ENCODE results near the gene FARS2. TPM values are rescaled to one million over a fixed set of nuclear protein-coding genes. Genes with fewer than 3 reads are reported as not detected.

The FARS2 gene
- total and polyA plus RNA-seq, 7 donors = 8.1 to 21.0 (median 12.5) TPM

DNA sequence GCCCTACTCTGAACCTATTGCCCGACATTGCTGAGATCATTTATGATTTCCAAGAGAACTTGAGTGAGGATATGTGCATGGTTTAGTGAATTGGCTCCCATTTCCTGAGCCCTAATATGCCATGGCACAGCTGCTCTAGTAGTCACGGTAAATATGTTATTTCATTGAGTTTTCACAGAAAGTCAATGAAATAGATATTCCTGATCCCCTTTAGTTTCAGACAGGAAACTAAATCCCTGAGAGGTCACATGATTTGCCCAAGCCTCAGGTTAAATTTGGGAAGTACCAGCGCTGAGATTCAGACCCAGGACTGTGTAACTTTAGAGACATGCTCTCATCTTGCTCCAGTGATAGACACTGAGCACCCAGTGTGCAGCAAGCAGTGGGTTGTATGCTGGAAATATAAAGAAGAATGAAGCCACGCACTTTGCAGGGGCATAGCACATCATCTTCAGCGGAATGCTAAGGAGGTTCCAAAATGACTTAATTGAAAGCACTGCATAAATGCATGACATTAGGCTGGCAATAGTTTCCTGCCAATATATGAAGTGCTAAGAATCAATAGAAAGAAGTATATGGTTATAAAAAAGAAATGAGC, 70.6 kb downstream of the FARS2 start:
- H3K4me1 ChIP-seq = peaks cover 0 to 6% (median 0%) of the 10 kb centered on the region in 4 donors
- no peak for DNase-seq
- no peak overlapping the region for H3K27ac ChIP-seq
- intact Hi-C loops (cut with DNase I) = no loop called here
- H3K9me3 ChIP-seq = no peaks in the 10 kb centered on the region
- TF ChIP-seq EP300 (IDR thresholded peaks at IDR 0.05) (no peak), POLR2AphosphoS5 (IDR thresholded peaks at IDR 0.05) (no peak), POLR2A (IDR thresholded peaks at IDR 0.05) (no peak)
- TF ChIP-seq, protein P1, sequence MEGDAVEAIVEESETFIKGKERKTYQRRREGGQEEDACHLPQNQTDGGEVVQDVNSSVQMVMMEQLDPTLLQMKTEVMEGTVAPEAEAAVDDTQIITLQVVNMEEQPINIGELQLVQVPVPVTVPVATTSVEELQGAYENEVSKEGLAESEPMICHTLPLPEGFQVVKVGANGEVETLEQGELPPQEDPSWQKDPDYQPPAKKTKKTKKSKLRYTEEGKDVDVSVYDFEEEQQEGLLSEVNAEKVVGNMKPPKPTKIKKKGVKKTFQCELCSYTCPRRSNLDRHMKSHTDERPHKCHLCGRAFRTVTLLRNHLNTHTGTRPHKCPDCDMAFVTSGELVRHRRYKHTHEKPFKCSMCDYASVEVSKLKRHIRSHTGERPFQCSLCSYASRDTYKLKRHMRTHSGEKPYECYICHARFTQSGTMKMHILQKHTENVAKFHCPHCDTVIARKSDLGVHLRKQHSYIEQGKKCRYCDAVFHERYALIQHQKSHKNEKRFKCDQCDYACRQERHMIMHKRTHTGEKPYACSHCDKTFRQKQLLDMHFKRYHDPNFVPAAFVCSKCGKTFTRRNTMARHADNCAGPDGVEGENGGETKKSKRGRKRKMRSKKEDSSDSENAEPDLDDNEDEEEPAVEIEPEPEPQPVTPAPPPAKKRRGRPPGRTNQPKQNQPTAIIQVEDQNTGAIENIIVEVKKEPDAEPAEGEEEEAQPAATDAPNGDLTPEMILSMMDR (IDR thresholded peaks at IDR 0.05) = no peak
- 86 to 96% methylated on average over 5 of the region's 5 CpGs for WGBS, 2 donors
- no peaks in the 10 kb centered on the region for H3K36me3 ChIP-seq
- no peaks in the 10 kb centered on the region for H3K27me3 ChIP-seq
- H3K4me3 ChIP-seq = no peak overlapping the region

DNA sequence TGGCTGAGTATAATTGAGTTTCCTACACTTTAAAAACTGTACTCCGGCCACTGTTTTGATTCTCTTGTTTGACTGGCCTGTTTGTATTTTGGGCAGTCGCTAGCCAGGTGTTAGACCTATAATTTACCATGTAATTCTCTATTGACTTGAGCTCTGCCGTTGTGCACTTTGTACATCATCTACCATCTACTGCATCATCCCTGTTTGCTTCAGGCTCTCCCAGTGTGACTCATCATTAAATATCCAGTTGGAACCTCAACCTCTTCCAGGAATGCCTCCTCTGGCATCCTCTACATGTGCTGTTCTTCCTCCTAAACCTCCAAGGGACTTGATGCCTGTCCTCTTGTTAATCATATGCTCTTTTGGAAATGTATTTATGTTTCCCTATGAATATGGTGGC, 72.3 kb downstream of the FARS2 start:
- H3K4me3 ChIP-seq = no peak overlapping the region
- 28 to 79% methylated on average over 3 of the region's 3 CpGs for WGBS, 2 donors
- H3K36me3 ChIP-seq = no peaks in the 10 kb centered on the region
- intact Hi-C loops (cut with DNase I) = no loop called here
- no peaks in the 10 kb centered on the region for H3K9me3 ChIP-seq
- H3K27ac ChIP-seq = no peak overlapping the region
- TF ChIP-seq POLR2AphosphoS5 (IDR thresholded peaks at IDR 0.05) = no peak
- H3K27me3 ChIP-seq = no peaks in the 10 kb centered on the region
- peaks cover 0 to 12% (median 3%) of the 10 kb centered on the region in 4 donors for H3K4me1 ChIP-seq
- DNase-seq = no peak

DNA sequence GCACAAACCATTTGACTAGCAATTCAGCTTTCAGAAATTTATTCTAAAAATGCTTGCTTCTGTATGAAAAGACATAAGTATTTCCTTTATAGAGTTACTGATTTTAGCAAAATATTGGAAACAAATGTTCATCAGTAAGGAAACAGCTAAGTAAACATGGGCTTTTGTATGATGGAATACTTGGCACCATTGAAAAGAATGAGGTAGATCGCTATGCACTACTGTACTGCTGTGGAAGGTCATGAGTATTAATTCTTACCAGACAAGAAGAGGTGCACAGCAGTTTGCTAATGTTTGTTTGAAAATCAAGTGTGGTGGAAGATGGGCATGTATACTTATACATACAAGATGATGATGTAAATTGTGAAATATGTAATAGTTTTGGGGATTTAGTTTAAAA, 73.0 kb downstream of the FARS2 start:
- WGBS, 2 donors = 86 to 97% methylated on average over 1 of the region's 1 CpG
- H3K4me3 ChIP-seq = no peak overlapping the region
- DNase-seq = no peak
- no peaks in the 10 kb centered on the region for H3K27me3 ChIP-seq
- intact Hi-C loops (cut with DNase I) = no loop called here
- H3K36me3 ChIP-seq = no peaks in the 10 kb centered on the region
- H3K27ac ChIP-seq = no peak overlapping the region
- no peaks in the 10 kb centered on the region for H3K9me3 ChIP-seq
- no peak for TF ChIP-seq POLR2A (IDR thresholded peaks at IDR 0.05)
- TF ChIP-seq EP300 (IDR thresholded peaks at IDR 0.05) = no peak
- TF ChIP-seq, protein P1 (IDR thresholded peaks at IDR 0.05) = no peak
- TF ChIP-seq POLR2AphosphoS5 (IDR thresholded peaks at IDR 0.05) = no peak
- H3K4me1 ChIP-seq = peaks cover 0 to 17% (median 4%) of the 10 kb centered on the region in 4 donors

DNA sequence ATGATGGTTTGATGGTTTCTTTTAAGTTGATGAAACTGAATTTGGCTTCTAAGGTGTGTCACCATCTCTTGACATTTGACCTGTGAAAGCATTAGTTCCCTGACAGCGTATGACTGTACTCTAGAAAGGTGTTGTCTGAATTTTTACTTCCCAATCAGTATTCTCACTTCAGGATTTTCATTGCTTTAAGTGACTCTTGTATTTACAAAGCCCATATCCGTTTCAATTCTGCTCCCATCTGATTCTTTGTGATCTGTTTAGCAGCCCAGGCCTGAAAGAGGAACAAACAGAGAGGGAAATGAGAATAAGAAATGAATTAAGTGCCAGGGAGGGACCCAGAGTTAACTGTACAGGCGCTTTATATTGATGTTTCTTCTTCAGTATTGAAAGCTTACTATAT, 73.7 kb downstream of the FARS2 start:
- Histone ChIP-seq H3K27ac (no peak overlapping the region), H3K27me3 (no peaks in the 10 kb centered on the region), H3K36me3 (no peaks in the 10 kb centered on the region), H3K4me3 (no peak overlapping the region), H3K9me3 (no peaks in the 10 kb centered on the region), H3K4me1 (peaks cover 0 to 24% (median 8%) of the 10 kb centered on the region in 4 donors)
- 60 to 70% methylated on average over 3 of the region's 3 CpGs for WGBS, 2 donors
- intact Hi-C loops (cut with DNase I) = no loop called here
- no peak for DNase-seq
- TF ChIP-seq POLR2A (IDR thresholded peaks at IDR 0.05) = no peak
- TF ChIP-seq, protein P1 (IDR thresholded peaks at IDR 0.05) = no peak
- TF ChIP-seq POLR2AphosphoS5 (IDR thresholded peaks at IDR 0.05) = no peak
- TF ChIP-seq EP300 (IDR thresholded peaks at IDR 0.05) = no peak

DNA sequence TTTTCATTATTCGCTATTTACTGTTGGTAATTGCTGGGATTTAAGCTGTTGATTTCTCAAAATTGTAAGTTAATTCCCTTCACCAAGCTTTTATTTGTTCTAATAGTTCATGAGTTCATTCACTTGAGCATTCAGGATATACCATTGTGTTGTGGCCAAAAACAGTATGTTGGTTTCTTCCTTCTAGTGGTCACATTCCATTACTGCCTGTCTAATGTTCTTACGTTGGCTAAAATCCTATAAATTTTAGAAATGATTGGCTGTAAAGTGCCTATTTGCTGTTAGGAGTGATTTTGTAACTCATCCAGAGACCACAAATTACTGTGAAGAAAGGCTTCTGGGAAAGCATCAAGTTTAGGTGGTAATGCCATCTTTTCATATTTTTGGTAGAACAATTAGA, 76.3 kb downstream of the FARS2 start:
- TF ChIP-seq EP300 (IDR thresholded peaks at IDR 0.05) = no peak
- TF ChIP-seq, protein P1 (IDR thresholded peaks at IDR 0.05) = no peak
- no peak for TF ChIP-seq POLR2A (IDR thresholded peaks at IDR 0.05)
- TF ChIP-seq POLR2AphosphoS5 (IDR thresholded peaks at IDR 0.05) = no peak
- Histone ChIP-seq H3K4me1 (peaks cover 0 to 26% (median 11%) of the 10 kb centered on the region in 4 donors), H3K9me3 (no peaks in the 10 kb centered on the region), H3K27me3 (no peaks in the 10 kb centered on the region), H3K36me3 (no peaks in the 10 kb centered on the region), H3K4me3 (no peak overlapping the region), H3K27ac (no peak overlapping the region)
- intact Hi-C loops (cut with DNase I) = no loop called here
- DNase-seq = no peak
- WGBS, 2 donors = 78 to 85% methylated on average over 2 of the region's 2 CpGs
